ENCODE measurements around the gene STARD13.
"Not testable (repeated sequence)": the region's sequence is repeated elsewhere in the genome, so short reads cannot be mapped to it uniquely, and the experiment has no call there.

The STARD13 gene

GRCh38 chr13:33180122-33180804 lies 105.3 kb downstream of the STARD13 start:
- DNase-seq (ENCODE audit: low read depth in 2 of 3, low spot score in 2 of 3), result no peak

GRCh38 chr13:33179463-33179862 lies 106.1 kb downstream of the STARD13 start:
- no peak for DNase-seq (ENCODE audit: low read depth in 2 of 3, low spot score in 2 of 3)

GRCh38 chr13:33178209-33178840 lies 107.2 kb downstream of the STARD13 start:
- DNase-seq (ENCODE audit: low read depth in 2 of 3, low spot score in 2 of 3), result no peak

- not testable (repeated sequence) for DNase-seq (ENCODE audit: low read depth in 2 of 3, low spot score in 2 of 3)
Measured at GRCh38 chr13:33177340-33178208, 108.0 kb downstream of the STARD13 start.

- no peak for DNase-seq (ENCODE audit: low read depth in 2 of 3, low spot score in 2 of 3)
Measured at GRCh38 chr13:33176526-33176925, 109.0 kb downstream of the STARD13 start.

GRCh38 chr13:33175991-33176390 lies 109.6 kb downstream of the STARD13 start:
- no peak for DNase-seq (ENCODE audit: low read depth in 2 of 3, low spot score in 2 of 3)

- no peak for DNase-seq (ENCODE audit: low read depth in 2 of 3, low spot score in 2 of 3)
Measured at GRCh38 chr13:33174931-33175330, 110.6 kb downstream of the STARD13 start.

- DNase-seq (ENCODE audit: low read depth in 2 of 3, low spot score in 2 of 3), result no peak
Measured at GRCh38 chr13:33174491-33174890, 111.1 kb downstream of the STARD13 start.

GRCh38 chr13:33172911-33173310 lies 112.6 kb downstream of the STARD13 start:
- no peak for DNase-seq (ENCODE audit: low read depth in 2 of 3, low spot score in 2 of 3)

GRCh38 chr13:33172400-33172799 lies 113.2 kb downstream of the STARD13 start:
- no peak for DNase-seq (ENCODE audit: low read depth in 2 of 3, low spot score in 2 of 3)

- no peak for DNase-seq (ENCODE audit: low read depth in 2 of 3, low spot score in 2 of 3)
Measured at GRCh38 chr13:33169273-33169980, 116.1 kb downstream of the STARD13 start.

- DNase-seq (ENCODE audit: low read depth in 2 of 3, low spot score in 2 of 3), result no peak
Measured at GRCh38 chr13:33168321-33168960, 117.1 kb downstream of the STARD13 start.

- no peak for DNase-seq (ENCODE audit: low read depth in 2 of 3, low spot score in 2 of 3)
Measured at GRCh38 chr13:33167491-33167890, 118.1 kb downstream of the STARD13 start.

GRCh38 chr13:33165787-33166186 lies 119.8 kb downstream of the STARD13 start:
- DNase-seq (ENCODE audit: low read depth in 2 of 3, low spot score in 2 of 3), result no peak

GRCh38 chr13:33164331-33164730 lies 121.2 kb downstream of the STARD13 start:
- DNase-seq (ENCODE audit: low read depth in 2 of 3, low spot score in 2 of 3), result no peak

- DNase-seq (ENCODE audit: low read depth in 2 of 3, low spot score in 2 of 3), result not testable (repeated sequence)
Measured at GRCh38 chr13:33162725-33163124, 122.8 kb downstream of the STARD13 start.

GRCh38 chr13:33158816-33159215 lies 126.7 kb downstream of the STARD13 start:
- no peak for DNase-seq (ENCODE audit: low read depth in 2 of 3, low spot score in 2 of 3)

- DNase-seq (ENCODE audit: low read depth in 2 of 3, low spot score in 2 of 3), result no peak
Measured at GRCh38 chr13:33158271-33158670, 127.3 kb downstream of the STARD13 start.

GRCh38 chr13:33154911-33155310 lies 130.6 kb downstream of the STARD13 start:
- no peak for DNase-seq (ENCODE audit: low read depth in 2 of 3, low spot score in 2 of 3)

GRCh38 chr13:33153421-33154404 lies 131.8 kb downstream of the STARD13 start:
- no peak for DNase-seq (ENCODE audit: low read depth in 2 of 3, low spot score in 2 of 3)

Measured in activated CD8-positive, alpha-beta memory T cell treated with anti-CD3 and anti-CD28 coated beads for 48 hours (primary cell).